GM19238 (cell line): ENCODE results near the gene PBX3.

ENCODE experiments used
- DNase-seq: peaks from one replicate; pipeline ENCODE4 v3.0.0; 2011; ENCODE audit warnings: low spot score; ENCODE audit not compliant: insufficient read length

PBX3 gene

DNA sequence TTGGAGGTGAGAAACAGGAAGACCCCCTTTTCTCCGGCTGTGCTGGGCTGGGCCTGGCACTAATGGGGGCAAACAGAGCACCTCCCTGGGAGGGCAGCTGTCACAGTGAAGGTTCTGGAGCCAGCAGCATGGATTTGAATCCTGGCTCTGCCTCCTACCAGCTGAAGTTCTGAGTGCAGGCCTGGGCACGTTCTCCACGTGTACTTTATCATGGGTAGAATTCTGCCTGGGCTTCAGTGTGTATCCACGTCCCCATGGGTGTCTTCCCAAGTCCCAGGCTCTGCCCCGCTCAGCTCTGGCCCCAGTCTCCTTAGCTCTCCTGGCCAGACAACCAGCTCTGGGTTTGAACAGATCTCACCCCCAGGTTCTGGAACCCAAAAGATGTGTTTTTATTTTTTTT, 223.2 kb downstream of the PBX3 start:
- no peak for DNase-seq

DNA sequence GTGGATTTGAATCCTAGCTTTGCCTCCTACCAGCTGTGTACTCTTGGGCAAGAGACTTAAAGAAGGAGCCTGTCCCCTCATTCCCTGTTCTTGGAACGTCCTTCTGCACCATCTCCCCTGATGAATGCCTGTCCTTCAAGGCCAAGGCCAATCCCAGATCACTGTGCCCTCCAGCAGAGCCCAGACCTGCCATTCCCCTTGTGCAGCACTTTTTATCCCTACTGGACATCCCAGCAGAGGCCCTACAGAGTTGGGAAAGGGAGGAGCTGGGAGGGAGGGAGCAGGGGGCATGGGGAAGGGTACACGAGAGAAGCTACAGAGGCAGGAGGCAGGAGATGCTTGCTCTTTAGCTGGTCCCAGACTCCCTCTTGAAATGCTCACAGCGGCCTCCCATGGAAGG, 223.9 kb downstream of the PBX3 start:
- no peak for DNase-seq

DNA sequence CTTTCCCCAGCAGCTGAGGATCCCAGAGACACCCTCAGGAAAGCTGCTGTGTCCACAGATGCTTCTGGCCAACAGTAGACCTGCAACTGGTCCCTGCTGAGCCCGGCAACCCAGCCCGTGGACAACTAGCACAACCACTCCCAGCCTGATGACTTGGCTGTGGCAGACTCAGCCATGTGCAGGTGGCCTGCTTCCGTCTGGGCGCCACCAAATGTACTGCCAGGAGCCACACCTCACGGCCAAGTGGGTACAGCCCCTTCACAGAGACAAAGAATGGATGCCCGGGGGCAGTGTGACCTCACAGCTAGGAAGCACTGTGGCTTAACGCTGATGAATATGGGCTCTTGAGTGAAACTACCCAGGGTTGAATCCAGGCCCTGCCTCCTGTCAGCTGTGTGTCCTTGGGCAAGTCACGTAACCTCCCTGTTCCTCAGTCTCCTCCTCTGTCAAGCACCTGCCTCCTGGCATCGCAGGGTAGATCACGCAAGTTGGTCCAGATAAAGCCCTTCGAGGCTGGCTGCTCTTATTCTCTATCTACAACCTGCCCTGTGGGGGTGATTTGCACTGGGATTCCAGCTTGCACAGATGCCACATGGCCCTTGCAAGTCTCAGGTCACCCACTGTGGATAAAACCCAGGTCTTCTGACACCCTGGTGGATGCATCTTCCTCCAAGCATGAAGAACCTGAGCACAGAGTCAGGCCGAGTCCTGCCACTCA, 225.0 kb downstream of the PBX3 start:
- DNase-seq, result no peak

DNA sequence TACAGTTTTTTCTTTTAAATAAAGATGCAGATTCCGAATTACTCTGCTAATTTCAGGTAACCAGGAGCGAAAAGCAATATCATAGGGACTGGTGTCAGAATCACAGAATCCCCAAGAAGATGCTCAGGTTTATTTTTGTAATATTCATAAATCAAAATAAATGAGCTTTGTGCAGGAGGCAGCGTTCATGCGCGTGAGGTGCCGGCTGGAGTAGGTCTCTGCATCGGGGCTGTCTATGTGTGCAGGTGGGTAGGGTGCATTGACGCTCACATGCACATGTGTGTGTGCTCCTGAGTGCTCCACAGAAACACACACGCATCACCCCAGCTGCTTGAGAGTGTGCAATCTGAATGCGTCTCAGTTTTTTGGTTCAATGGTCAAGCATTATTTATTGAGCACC, 226.4 kb downstream of the PBX3 start:
- DNase-seq, result no peak

DNA sequence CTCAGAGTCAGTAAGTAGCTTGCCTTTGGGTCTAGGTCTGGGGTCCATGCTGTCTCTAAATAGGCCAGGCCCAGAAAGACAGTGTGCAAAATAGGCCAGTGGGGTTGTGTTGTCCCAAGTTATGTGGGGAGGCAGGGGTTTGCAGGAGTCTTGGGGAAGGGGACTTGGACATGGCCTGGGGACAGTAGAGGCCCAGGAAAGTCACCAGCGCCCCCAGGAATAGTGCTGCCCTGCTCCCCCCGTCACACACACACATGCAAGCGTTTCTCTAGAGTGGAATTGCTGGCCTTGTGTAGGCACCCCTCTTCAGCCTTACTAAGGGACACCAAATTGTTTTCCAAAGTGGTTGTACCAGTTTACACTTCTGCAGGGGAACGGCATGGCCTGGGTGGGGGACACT, 227.5 kb downstream of the PBX3 start:
- DNase-seq, result no peak

DNA sequence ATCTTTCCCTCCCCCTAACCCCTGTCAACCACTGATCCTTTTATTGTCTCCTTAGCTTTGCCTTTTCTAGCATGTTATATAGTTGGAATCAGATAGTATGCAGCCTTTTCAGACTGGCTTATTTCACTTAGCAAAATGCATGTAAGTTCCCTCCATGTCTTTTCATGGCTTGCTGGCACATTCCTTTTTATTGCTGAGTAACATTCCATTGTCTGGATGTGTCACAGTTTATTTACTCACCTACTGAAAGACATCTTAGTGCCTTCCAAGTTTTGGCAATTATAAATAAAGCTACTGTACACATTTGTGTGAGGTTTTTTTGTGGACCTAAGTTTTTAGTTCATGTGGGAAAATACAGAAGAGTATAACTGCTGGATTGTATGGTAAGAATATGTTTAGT, 230.1 kb downstream of the PBX3 start:
- DNase-seq, result no peak

DNA sequence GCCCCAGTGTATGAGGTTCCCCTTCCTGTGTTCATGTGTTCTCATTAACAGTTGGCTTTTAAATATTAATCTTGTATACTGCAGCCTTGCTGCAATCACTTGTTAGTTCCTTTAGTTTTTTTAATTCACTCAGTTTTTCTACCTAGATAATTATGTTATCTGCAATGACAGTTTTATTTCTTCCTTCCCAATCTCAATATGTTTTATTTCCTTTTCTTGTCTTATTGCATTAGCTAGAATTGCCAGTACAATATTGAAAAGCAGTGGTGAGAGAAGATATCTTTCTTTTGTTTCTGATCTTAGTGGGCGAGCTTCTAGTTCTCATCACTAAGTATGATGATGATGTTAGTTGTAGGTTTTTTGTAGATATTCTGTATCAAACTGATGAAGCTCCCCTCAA, 232.2 kb downstream of the PBX3 start:
- no peak for DNase-seq

DNA sequence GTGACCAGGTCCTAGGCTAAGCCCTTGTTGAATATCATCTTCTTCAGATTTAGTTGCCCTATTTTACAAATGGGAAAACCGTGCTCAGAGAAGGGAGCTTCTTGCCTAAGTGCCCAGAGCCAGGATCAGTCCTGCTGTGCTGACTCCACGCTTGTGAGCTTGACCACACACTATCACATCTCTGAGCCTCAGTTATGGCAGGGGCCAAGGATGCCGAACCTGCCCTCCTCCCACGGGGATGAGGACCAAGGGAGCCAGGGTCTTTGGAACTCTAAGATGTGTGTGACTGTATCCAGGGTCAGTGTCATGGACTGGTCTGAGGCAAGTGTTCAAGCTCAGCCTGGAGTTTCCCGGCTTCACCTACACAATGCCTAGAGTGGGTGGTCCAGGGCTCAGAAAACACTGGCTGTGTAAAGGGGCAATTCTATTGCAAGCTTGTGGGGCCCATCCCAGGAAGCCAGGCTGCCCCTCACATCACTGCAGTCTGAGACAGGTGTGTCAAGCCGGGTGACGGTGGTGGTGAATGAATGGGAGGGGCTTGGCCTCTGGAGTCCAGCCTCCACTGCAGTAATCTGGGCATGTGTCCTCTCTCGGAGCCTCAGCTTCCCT, 235.7 kb downstream of the PBX3 start:
- no peak for DNase-seq

DNA sequence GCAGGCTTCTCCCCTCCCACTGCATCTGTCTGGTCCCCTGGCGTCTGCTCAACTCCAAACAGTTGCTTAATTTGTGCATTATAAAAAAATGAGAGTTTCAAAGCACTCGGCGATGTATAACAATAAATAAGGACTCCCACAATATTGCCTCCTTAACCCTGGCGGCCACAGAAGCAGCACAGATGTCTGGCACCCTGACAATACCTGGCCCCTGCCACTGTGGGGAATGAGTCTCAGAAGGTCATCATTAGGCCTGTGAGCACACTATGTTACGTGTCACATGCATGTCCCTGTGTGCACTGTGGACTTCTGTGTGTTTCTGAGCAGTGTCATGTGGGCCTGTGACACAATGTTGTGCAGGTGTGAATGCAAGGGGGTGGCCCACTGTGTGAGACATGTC, 236.5 kb downstream of the PBX3 start:
- DNase-seq, result no peak

DNA sequence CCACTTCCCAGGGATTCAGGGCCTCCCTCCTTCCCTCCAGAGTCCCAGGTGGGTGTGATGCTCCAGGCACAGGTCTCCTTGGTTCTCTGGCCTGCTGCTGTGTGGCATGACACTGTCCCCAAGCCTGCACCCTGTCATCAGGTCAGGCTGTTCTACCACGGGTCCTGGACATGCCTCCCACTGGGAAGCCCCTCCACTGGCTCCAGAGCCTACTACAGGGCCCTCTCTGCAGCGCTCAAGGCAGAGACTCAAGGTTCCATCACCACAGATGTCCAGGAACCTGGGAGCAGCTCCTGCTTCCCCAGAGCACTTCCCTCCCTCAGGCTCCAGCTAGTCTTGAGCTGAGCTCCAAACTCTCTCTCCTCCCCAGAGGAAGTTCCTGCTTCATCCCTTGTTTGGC, 237.3 kb downstream of the PBX3 start:
- no peak for DNase-seq

DNA sequence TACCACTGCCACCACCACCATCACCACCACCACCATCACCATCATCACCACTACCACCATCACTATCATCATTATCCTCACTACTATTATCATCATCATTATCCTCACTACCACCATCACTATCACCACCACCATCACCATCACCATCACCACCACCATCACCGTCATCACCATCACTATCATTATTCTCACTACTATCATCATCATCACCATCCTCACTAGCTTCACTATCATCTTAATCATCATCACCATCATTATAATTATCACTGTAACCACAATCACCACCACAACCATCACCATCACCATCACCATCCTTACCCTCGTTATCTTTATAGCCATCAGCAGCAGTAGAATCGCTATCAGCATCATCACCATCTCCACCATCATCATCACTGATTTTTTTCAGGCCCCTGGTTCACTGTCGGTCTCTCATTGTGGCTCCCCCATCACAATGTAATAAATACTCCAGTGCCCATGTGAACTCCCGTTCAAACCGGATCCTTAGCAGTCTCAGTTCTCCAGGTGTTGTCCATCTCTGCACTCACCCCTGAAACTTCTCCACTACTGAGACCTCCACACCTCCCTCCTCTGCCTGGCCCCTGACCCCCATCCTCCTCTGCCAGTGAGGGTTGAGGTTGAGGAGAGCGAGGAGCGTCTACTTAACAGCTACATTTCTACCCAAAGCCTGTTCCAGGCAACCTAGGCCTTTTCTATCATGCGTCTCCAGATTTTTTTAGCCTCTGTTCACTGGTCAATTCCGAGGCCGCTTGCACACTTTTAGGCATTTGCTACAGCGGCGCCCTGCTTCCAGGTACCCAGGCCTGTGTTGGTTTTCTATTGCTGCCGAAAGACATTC, 238.2 kb downstream of the PBX3 start:
- no peak for DNase-seq

DNA sequence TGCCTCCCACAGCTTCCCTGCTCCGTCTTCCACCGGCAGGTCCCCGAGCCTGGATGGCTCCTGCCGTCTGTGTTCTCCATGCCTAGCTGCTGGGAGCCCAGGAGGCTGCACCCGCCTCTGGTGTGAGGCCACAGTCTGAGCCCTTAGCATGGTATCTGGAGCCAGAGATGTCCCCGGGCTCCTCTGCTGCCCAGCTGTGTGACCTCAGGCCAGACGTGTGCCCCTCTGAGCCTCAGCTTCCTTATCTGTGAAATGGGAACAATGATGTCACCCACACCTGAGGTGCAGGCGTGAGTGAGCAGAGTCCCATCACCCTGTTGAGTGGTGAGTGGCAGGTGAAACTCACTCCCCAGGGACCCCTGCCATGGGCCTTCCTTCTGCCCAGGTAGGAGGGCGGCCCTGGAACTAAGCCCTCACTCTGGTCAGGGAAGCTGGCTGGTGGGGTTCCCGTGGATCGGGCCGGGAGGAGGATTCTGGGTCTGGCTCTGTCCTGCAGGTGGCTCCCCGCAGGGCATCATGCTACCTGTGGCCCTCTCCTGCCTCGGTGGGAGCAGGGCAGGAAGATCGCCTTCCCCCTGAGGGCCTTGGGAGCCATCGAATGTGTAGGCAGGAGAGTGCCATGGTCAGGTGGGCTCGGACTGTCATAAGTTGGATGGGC, 239.0 kb downstream of the PBX3 start:
- no peak for DNase-seq

DNA sequence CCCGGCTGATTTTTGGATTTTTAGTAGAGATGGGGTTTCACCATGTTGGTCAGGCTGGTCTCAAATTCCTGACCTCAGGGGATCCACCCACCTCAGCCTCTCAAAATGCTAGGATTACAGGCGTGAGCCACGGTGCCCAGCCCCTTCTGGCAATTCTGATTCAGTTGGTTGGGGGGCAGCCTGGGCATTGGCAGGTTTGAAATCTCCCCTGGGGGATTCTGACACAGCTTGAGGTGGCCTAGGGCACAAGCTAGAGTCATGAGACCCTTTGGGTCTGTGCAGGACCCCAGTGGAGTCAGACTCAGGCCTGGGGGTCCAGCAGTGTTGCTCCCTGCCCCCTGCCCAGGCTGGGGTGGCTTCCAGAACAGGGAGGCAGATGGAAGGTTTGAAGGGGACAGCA, 239.8 kb downstream of the PBX3 start:
- no peak for DNase-seq

DNA sequence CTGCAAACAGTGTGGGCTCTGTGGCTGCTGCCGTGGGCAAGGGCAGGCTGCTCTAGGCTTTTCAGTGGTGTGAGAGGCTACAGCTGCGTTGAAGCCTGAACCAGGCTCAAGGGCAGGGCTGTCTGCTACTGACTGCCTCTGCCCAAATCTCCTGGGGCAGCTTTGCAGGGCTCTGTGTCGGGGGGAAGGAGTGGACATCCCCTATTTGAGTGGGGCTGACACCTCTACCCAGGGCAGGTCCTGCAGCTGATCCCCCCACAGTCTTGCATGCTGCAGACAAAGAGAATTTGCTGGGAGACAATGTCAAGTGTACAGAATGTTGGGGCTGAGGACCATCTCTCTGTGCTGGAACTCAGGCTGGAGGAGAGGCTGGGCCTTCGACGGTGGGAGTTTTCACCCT, 240.2 kb downstream of the PBX3 start:
- no peak for DNase-seq

DNA sequence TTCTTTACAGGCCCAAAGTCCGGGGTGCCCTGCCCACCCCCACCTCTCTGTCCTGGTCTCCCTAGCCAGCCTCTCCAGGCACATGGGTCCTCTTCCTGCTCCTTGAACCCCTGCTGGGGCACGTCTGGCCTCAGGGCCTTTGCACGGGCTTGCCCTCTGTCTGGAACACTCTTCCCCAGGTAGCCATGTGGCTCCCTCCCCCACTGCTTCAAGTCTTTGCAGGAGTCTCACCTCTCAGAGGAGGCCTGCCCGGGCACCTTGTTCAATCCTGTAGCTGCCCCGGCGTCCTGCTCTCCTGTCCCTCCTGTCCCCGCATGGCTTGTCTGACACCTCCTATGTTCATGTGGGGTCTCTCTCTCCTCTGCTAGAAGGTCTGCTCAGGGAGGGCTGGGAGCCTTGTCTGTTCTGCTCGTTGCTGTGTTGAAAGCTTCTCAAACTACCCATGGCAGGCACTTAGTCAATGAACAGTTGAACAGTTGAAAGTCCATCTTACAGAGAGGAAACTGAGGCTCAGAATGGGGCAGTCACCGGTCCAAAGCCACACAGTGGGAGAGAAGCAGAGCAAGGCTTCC, 241.4 kb downstream of the PBX3 start:
- DNase-seq, result no peak

DNA sequence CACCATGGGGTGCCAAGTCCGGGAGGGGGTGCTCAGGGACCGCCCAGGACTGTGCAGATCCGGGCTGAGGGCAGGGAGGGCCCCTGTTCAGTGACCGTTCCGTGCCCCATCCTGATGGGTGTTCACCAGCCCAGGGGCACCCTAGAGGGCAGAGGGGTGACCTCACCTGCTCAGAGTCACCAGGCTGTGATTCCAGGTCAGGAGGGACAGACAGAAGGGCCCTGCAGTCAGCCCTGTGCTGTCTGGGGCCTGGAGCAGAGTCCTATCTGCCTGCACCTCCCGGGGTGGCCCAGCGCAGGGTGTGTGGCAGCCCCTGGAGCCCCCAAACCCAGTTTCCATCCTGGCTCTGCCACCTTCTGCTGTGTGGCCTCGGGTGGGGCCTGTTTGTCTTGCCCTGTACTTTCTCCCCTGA, 241.9 kb downstream of the PBX3 start:
- no peak for DNase-seq

DNA sequence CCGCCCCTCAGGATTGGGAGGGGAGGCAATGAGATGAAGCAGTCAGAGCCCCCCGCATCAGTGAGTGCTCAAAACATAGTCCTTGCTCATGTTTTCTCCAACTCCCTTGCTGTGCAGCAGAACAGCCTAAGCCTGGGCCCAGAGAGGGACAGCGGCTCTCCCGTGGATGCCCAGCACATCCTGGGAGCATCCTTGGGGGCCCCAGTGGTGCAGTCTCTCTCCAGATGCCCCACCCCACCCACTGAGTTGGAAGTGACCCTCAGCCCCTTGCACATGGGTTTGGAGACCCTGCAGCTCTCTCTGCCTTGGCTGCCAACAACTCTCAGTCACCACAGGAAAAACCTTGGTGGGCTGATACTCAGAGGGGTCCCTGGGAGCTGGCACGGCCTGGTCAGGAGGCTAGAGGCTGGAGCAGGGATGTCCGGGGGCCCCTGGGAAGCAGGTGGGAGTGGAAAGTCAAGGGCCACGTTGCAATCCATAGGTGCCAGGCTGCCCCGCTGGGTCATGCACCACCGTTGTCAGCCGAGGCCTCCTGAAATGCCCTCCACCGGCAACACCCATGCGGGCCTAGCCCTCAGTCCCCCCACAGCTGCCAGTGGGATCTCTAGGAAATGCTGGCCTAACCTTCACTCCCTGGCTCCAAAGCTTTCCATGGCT, 242.5 kb downstream of the PBX3 start:
- no peak for DNase-seq

DNA sequence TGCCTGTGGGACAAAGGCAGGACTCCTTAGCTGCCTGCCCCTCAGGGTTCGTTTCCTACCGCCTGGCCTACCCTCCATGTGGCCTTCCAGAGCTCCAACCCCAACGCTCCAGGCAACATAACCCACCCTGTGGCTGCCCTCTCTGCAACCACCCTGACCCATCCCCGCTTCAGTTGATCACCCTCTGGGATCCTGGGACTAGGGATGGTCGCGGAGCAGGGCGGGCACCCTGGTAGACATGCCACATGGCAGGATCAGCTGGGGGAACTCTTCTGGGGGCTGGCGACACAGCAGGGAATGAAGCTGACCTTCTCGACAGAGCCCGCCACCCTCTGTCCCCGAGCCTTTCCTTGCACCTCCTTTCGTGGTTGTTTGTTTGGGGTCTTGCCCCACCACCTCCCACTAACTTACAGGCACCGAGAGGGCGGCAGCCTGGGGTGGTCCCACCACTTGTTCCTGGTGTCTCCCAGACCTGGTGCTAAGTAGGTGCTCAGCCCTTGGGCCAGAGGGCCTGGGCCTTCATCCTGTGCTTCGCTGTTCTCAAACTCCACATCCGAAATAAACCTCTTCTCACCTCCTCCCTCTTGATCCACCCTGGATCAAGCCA, 243.1 kb downstream of the PBX3 start:
- no peak for DNase-seq

DNA sequence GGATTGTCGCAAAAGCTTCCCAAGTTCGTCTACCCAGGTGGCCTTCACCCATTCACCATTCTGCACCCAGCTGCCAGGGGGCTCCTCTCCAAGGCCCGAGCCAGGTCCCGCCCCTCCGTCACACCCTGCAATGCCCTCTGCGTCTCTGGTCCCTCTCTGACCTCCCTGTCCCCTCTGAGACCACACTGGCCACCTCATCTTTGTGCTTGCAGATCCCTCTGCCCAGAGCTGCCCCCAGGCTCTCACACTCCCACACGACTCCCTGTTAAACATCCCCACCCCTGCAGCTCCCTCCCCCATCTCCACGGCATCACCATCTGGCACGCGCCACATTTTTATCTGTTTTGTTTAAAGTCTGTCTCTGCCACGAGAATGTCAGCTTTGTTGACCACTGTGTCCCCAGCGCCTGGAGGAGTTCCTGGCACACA, 243.6 kb downstream of the PBX3 start:
- no peak for DNase-seq

DNA sequence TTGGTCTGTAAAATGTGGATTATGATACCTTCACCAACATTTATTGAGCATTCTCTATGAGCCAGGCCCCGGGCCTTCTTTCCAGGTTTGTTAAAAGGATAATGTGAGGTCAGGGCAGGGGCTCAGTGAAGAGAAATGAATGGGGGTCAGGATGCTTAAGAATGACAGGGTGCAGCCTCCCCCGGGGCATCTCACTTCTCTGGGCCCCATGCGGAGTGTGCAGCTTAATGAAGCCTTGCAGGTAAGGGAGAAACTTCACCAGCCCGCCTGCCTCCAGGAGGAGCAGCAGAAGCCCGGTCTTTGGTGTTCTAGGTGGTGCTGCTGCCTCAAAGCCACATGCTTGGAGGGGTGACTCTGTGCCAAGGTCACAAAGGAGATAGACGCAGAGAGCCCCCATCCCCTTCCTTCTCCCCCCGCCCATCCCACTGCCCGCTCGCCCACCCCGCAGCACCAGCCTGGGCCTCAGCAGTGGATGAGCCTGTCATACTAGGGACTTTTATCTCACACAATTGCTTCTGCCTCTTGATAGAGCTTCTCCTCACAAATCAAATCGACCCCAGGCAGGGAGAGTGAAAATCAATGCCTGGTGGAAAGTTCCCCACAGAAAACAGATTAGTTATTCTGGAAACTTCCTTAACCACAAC, 244.8 kb downstream of the PBX3 start:
- DNase-seq, result no peak
